ENCODE measurements around the gene TNFRSF17.
"Not testable (repeated sequence)": the region's sequence is repeated elsewhere in the genome, so short reads cannot be mapped to it uniquely, and the experiment has no call there.

GRCh38 chr16:11941945-11942344 is 23.1 kb upstream of the TNFRSF17 start, which contains the start of gene NPIPB2:
- not testable (repeated sequence) for TF ChIP-seq POLR2AphosphoS5, CTCF (IDR thresholded peaks at IDR 0.05)
